ENCODE results near the gene PGAP1.

The PGAP1 gene

GRCh38 chr2:196926562-196927375 is at the start of gene PGAP1:
PGAP1 (minus strand) TSS chr2:196926707; CDS start chr2:196926616, 91 bp downstream.
- DNase-seq (ENCODE audit: low read depth): peak; percentile 70

GRCh38 chr2:196974970-196975369 is 48.5 kb upstream of the PGAP1 start:
- DNase-seq (ENCODE audit: low read depth): no peak

- no peak for DNase-seq (ENCODE audit: low read depth)
These were observed 45.2 kb upstream of the PGAP1 start for GRCh38 chr2:196971574-196972279.

- no peak for DNase-seq (ENCODE audit: low read depth)
These were observed 43.6 kb upstream of the PGAP1 start for GRCh38 chr2:196970099-196970498.

GRCh38 chr2:196968516-196968915 is 42.0 kb upstream of the PGAP1 start:
- DNase-seq (ENCODE audit: low read depth): no peak

GRCh38 chr2:196967775-196968174 is 41.3 kb upstream of the PGAP1 start:
- no peak for DNase-seq (ENCODE audit: low read depth)

GRCh38 chr2:196967116-196967515 is 40.6 kb upstream of the PGAP1 start:
- no peak for DNase-seq (ENCODE audit: low read depth)

GRCh38 chr2:196966061-196966460 is 39.6 kb upstream of the PGAP1 start:
- DNase-seq (ENCODE audit: low read depth): no peak

GRCh38 chr2:196965651-196966050 is 39.1 kb upstream of the PGAP1 start:
- no peak for DNase-seq (ENCODE audit: low read depth)

- no peak for DNase-seq (ENCODE audit: low read depth)
These were observed 37.5 kb upstream of the PGAP1 start for GRCh38 chr2:196963961-196964360.

- no peak for DNase-seq (ENCODE audit: low read depth)
These were observed 36.5 kb upstream of the PGAP1 start for GRCh38 chr2:196963043-196963442.

GRCh38 chr2:196962325-196962724 is 35.8 kb upstream of the PGAP1 start:
- DNase-seq (ENCODE audit: low read depth): no peak

GRCh38 chr2:196961889-196962288 is 35.4 kb upstream of the PGAP1 start:
- no peak for DNase-seq (ENCODE audit: low read depth)

- no peak for DNase-seq (ENCODE audit: low read depth)
These were observed 33.3 kb upstream of the PGAP1 start for GRCh38 chr2:196959734-196960338.

GRCh38 chr2:196959281-196959680 is 32.8 kb upstream of the PGAP1 start:
- no peak for DNase-seq (ENCODE audit: low read depth)

- DNase-seq (ENCODE audit: low read depth): no peak
These were observed 31.5 kb upstream of the PGAP1 start for GRCh38 chr2:196957881-196958525.

- DNase-seq (ENCODE audit: low read depth): no peak
These were observed 30.9 kb upstream of the PGAP1 start for GRCh38 chr2:196957442-196957841.

GRCh38 chr2:196956069-196956468 is 29.6 kb upstream of the PGAP1 start:
- no peak for DNase-seq (ENCODE audit: low read depth)

- DNase-seq (ENCODE audit: low read depth): no peak
These were observed 28.5 kb upstream of the PGAP1 start for GRCh38 chr2:196955036-196955435.

GRCh38 chr2:196954001-196954400 is 27.5 kb upstream of the PGAP1 start:
- DNase-seq (ENCODE audit: low read depth): no peak

GRCh38 chr2:196952936-196953335 is 26.4 kb upstream of the PGAP1 start:
- DNase-seq (ENCODE audit: low read depth): no peak

GRCh38 chr2:196951973-196952372 is 25.5 kb upstream of the PGAP1 start:
- no peak for DNase-seq (ENCODE audit: low read depth)

- DNase-seq (ENCODE audit: low read depth): no peak
These were observed 22.6 kb upstream of the PGAP1 start for GRCh38 chr2:196949116-196949515.
